Chondrocyte (in vitro differentiated cells): Measurements from ENCODE around the gene HOGA1. TPM values are rescaled to one million over a fixed set of nuclear protein-coding genes. Genes with fewer than 3 reads are reported as not detected.

Experiments used
- DNase-seq: peaks from one replicate; pipeline ENCODE4 v3.0.0; 2021; ENCODE audit warnings: mixed read lengths, low spot score
- H3K27ac Mint-ChIP-seq: one replicate; pipeline ENCODE4 v1.8.0; 2021; ENCODE audit warnings: mild to moderate bottlenecking, moderate library complexity, mixed read lengths; ENCODE audit not compliant: unreplicated experiment
- H3K27me3 Mint-ChIP-seq: 2 replicates; pipeline ENCODE4 v1.8.0; 2021; ENCODE audit warnings: low read depth, mixed read lengths
- H3K36me3 Mint-ChIP-seq: 2 replicates; pipeline ENCODE4 v1.8.0; 2021; ENCODE audit warnings: low read depth, mixed read lengths
- H3K4me1 Mint-ChIP-seq: 2 replicates; pipeline ENCODE4 v1.8.0; 2021; ENCODE audit warnings: low read depth, mild to moderate bottlenecking, mixed read lengths
- H3K4me3 Mint-ChIP-seq: one replicate; pipeline ENCODE4 v1.8.0; 2021; ENCODE audit warnings: mild to moderate bottlenecking, moderate library complexity, mixed read lengths; ENCODE audit not compliant: unreplicated experiment
- H3K9me3 Mint-ChIP-seq: 2 replicates; pipeline ENCODE4 v1.8.0; 2021; ENCODE audit warnings: low read depth, mixed read lengths
- total RNA-seq: library from RNA; stranded (reverse); gene quantifications from 3 replicates; pipeline ENCODE4 v1.2.1, GENCODE V29; 2021
- TF ChIP-seq, protein P1 (sequence below): fragments of 200-600 bp; sonication (generic); IDR thresholded peaks from 2 replicates; pipeline ENCODE4 v1.5.0; 2021; ENCODE audit warnings: antibody characterized with exemption, mild to moderate bottlenecking, moderate library complexity

The HOGA1 gene
- total RNA-seq, 1 donor from 2014 or later: 0.12 TPM

DNA sequence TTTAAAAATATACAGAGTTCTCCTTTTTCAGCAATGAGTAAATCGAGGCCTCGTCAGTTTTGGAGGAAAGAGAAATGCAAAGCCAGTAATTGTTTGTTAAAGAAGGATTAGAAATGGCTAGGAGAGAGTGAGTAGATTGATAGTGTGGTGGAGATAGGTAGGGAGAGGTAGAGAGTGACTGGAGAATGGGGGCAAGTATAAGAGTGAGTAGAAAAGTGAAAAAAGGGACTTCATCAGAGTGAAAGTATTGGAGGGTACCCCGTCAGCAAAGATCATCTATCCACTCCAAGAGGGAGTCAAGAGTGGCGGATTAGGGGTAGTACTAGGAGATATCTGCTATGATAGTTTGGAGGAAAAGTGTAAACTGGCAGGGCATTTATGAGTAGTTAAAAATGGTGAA lies 20.9 kb upstream of the HOGA1 start:
- Mint-ChIP-seq H3K27ac (no peak overlapping the region), H3K9me3 (no peaks in the 10 kb centered on the region), H3K27me3 (no peaks in the 10 kb centered on the region), H3K4me1 (peaks cover 31% of the 10 kb centered on the region), H3K36me3 (no peaks in the 10 kb centered on the region), H3K4me3 (no peak overlapping the region)
- DNase-seq: no peak
- TF ChIP-seq, protein P1, sequence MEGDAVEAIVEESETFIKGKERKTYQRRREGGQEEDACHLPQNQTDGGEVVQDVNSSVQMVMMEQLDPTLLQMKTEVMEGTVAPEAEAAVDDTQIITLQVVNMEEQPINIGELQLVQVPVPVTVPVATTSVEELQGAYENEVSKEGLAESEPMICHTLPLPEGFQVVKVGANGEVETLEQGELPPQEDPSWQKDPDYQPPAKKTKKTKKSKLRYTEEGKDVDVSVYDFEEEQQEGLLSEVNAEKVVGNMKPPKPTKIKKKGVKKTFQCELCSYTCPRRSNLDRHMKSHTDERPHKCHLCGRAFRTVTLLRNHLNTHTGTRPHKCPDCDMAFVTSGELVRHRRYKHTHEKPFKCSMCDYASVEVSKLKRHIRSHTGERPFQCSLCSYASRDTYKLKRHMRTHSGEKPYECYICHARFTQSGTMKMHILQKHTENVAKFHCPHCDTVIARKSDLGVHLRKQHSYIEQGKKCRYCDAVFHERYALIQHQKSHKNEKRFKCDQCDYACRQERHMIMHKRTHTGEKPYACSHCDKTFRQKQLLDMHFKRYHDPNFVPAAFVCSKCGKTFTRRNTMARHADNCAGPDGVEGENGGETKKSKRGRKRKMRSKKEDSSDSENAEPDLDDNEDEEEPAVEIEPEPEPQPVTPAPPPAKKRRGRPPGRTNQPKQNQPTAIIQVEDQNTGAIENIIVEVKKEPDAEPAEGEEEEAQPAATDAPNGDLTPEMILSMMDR: no peak

DNA sequence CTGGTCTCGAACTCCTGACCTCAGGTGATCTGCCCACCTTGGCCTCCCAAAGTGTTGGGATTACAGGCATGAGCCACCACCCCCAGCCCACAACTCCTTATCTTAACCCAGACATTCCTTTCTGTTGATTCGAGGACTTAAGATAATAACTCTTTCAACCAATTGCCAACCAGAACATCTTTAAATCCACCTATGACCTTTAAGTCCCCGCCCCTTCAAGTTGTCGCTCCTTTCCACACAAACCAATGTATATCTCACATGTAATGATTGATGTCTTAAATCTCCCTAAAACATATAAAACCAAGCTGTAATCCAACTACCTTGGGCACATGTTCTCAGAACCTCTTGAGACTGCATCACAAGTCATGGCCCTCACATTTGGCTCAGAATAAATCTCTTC lies 19.4 kb upstream of the HOGA1 start:
- DNase-seq: peak; percentile 4

DNA sequence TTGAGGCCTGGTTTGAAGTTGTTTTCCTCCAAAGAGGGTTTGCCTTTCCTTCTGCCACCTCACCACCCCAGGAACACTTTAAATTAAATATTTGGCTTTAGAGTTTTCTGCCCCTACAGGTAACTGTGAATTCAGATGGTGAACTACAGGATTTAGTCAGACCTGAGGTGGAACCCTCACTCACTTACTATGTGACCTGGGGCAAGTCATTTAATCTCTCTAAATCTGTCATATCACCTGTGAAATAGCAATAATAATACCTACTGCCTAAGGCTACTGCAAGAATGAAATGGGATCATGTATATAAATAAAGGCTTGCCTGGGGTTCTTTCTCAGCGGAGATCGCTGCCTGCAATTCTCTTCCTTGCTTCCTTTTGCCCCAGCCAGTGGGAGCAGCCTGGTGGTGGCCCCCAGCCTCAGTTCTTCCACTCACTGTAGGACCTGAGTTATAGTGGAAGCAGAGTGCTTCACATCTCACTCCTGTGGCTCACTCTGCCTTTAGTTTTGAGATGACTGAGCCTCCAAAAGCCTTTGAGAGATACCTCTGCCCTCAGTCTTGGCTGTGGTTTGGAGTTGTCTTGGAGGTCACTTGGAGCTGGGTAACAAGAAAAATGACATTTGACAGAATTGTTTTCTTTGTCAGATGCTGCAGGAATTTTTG lies 17.7 kb upstream of the HOGA1 start:
- H3K4me1 Mint-ChIP-seq: peaks cover 22% of the 10 kb centered on the region
- peaks cover 4% of the 10 kb centered on the region for H3K36me3 Mint-ChIP-seq
- H3K27ac Mint-ChIP-seq: peak overlapping the region; percentile 22
- peak; percentile 18 for DNase-seq
- TF ChIP-seq, protein P1: no peak
- H3K9me3 Mint-ChIP-seq: no peaks in the 10 kb centered on the region
- no peak overlapping the region for H3K4me3 Mint-ChIP-seq
- H3K27me3 Mint-ChIP-seq: no peaks in the 10 kb centered on the region

More for the DNA sequence above, 19.4 kb upstream of the HOGA1 start:
- peaks cover 3% of the 10 kb centered on the region for H3K36me3 Mint-ChIP-seq
- H3K4me3 Mint-ChIP-seq: no peak overlapping the region
- no peaks in the 10 kb centered on the region for H3K9me3 Mint-ChIP-seq
- H3K27me3 Mint-ChIP-seq: no peaks in the 10 kb centered on the region
- no peak overlapping the region for H3K27ac Mint-ChIP-seq
- peaks cover 31% of the 10 kb centered on the region for H3K4me1 Mint-ChIP-seq
- TF ChIP-seq, protein P1: no peak

DNA sequence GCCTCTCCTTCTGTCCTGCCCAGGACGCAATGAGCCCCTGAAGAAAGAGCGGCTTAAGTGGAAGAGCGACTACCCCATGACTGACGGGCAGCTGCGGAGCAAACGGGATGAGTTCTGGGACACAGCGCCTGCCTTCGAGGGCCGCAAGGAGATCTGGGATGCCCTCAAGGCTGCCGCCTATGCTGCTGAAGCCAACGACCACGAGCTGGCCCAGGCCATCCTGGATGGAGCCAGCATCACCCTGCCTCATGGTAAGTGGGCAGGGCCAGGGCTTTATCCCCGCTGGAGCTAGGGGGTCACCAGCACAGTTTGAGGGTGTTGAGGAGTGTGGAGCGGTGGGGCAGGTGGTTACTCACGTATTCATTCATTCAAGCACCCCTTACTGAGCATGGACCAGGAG lies 16.3 kb upstream of the HOGA1 start:
- DNase-seq: peak; percentile 65
- no peak overlapping the region for H3K4me3 Mint-ChIP-seq
- TF ChIP-seq, protein P1: no peak
- no peak overlapping the region for H3K27ac Mint-ChIP-seq
- H3K27me3 Mint-ChIP-seq: no peaks in the 10 kb centered on the region
- H3K4me1 Mint-ChIP-seq: peaks cover 31% of the 10 kb centered on the region
- H3K36me3 Mint-ChIP-seq: peaks cover 4% of the 10 kb centered on the region
- H3K9me3 Mint-ChIP-seq: no peaks in the 10 kb centered on the region

DNA sequence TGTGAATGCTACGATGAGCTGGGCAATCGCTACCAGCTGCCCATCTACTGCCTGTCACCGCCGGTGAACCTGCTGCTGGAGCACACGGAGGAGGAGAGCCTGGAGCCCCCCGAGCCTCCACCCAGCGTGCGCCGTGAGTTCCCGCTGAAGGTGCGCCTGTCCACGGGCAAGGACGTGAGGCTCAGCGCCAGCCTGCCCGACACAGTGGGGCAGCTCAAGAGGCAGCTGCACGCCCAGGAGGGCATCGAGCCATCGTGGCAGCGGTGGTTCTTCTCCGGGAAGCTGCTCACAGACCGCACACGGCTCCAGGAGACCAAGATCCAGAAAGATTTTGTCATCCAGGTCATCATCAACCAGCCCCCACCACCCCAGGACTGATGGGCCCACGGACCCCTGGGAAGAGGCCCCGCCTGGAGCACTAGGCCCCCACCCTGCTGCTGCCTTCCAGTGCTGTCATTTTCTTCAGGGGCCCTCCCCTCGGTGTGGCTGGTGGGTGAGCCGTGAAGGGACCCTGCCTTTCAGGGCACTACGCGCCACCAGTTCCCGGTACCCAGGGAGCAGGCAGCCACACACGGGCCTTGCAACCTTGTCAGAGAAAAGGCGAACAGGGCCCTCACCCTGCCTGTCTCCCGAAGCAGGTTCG lies 13.9 kb upstream of the HOGA1 start:
- Mint-ChIP-seq H3K27ac (peak overlapping the region; percentile 27), H3K9me3 (no peaks in the 10 kb centered on the region), H3K4me3 (no peak overlapping the region), H3K36me3 (peaks cover 6% of the 10 kb centered on the region), H3K4me1 (peaks cover 49% of the 10 kb centered on the region), H3K27me3 (no peaks in the 10 kb centered on the region)
- TF ChIP-seq, protein P1: no peak
- DNase-seq: peak; percentile 89
